Measurements from ENCODE around the gene PPARA.

- TF ChIP-seq CTCF (IDR thresholded peaks at IDR 0.05) (no peak), ZFX (IDR thresholded peaks at IDR 0.05; ENCODE audit: borderline replicate concordance) (no peak)
Observed at GRCh38 chr22:46198274-46198673, 47.9 kb downstream of the PPARA start.
